ENCODE measurements around the gene DNAI2. TPM values are rescaled to one million over a fixed set of nuclear protein-coding genes. Genes with fewer than 3 reads are reported as not detected.

DNAI2 gene
- total and polyA plus RNA-seq, 4 donors = 4.1 to 14.2 (median 6.7) TPM

GRCh38 chr17:74251569-74251968 lies 22.5 kb upstream of the DNAI2 start:
- Histone ChIP-seq H3K27ac (ENCODE audit: low read depth in 1 of 2, low read length in 1 of 2) (no peak overlapping the region), H3K27me3 (ENCODE audit: control insufficient read depth in 3 of 3, insufficient read depth in 3 of 3, low read length in 2 of 3) (peaks cover 0 to 3% (median 0%) of the 10 kb centered on the region in 3 donors), H3K36me3 (ENCODE audit: control insufficient read depth in 4 of 4, insufficient read depth in 4 of 4, low read length in 4 of 4) (peaks cover 0 to 5% (median 1%) of the 10 kb centered on the region in 4 donors), H3K4me1 (ENCODE audit: control insufficient read depth in 5 of 5, insufficient read depth in 5 of 5, low read length in 5 of 5) (peaks cover 0 to 12% (median 4%) of the 10 kb centered on the region in 5 donors), H3K9me3 (ENCODE audit: control insufficient read depth in 4 of 4, insufficient read depth in 3 of 4, low read length in 3 of 4) (no peaks in the 10 kb centered on the region), H3K9ac (ENCODE audit: insufficient read depth in 1 of 2, low read length in 2 of 2) (no peak overlapping the region), H3K4me3 (no peak overlapping the region)
- ATAC-seq (ENCODE audit: insufficient read depth, low FRiP score) (no peak), DNase-seq (no peak)
- no peak for TF ChIP-seq CTCF (IDR thresholded peaks at IDR 0.05; ENCODE audit: control extremely low read depth, extremely low read depth)
- WGBS, 2 donors = 92 to 96% methylated on average over 6 of the region's 6 CpGs

- H3K9ac ChIP-seq (ENCODE audit: insufficient read depth in 1 of 2, low read length in 2 of 2) = no peak overlapping the region
- H3K27me3 ChIP-seq (ENCODE audit: control insufficient read depth in 3 of 3, insufficient read depth in 3 of 3, low read length in 2 of 3) = peaks cover 0 to 3% (median 0%) of the 10 kb centered on the region in 3 donors
- H3K4me3 ChIP-seq = no peak overlapping the region
- no peak for ATAC-seq (ENCODE audit: insufficient read depth, low FRiP score)
- peaks cover 0 to 5% (median 1%) of the 10 kb centered on the region in 4 donors for H3K36me3 ChIP-seq (ENCODE audit: control insufficient read depth in 4 of 4, insufficient read depth in 4 of 4, low read length in 4 of 4)
- H3K27ac ChIP-seq (ENCODE audit: low read depth in 1 of 2, low read length in 1 of 2) = no peak overlapping the region
- no peak for TF ChIP-seq CTCF (IDR thresholded peaks at IDR 0.05; ENCODE audit: control extremely low read depth, extremely low read depth)
- no peaks in the 10 kb centered on the region for H3K9me3 ChIP-seq (ENCODE audit: control insufficient read depth in 4 of 4, insufficient read depth in 3 of 4, low read length in 3 of 4)
- whole genome bisulfite sequencing, 2 donors = 75 to 93% methylated on average over 8 of the region's 8 CpGs
- no peak for DNase-seq
- H3K4me1 ChIP-seq (ENCODE audit: control insufficient read depth in 5 of 5, insufficient read depth in 5 of 5, low read length in 5 of 5) = peaks cover 0 to 12% (median 4%) of the 10 kb centered on the region in 5 donors
Observed at GRCh38 chr17:74252211-74252610, 21.8 kb upstream of the DNAI2 start.

GRCh38 chr17:74253036-74253435 lies 21.0 kb upstream of the DNAI2 start:
- Histone ChIP-seq H3K27ac (ENCODE audit: low read depth in 1 of 2, low read length in 1 of 2) (no peak overlapping the region), H3K9ac (ENCODE audit: insufficient read depth in 1 of 2, low read length in 2 of 2) (no peak overlapping the region), H3K36me3 (ENCODE audit: control insufficient read depth in 4 of 4, insufficient read depth in 4 of 4, low read length in 4 of 4) (peaks cover 0 to 5% (median 1%) of the 10 kb centered on the region in 4 donors), H3K4me1 (ENCODE audit: control insufficient read depth in 5 of 5, insufficient read depth in 5 of 5, low read length in 5 of 5) (peaks cover 0 to 12% (median 4%) of the 10 kb centered on the region in 5 donors), H3K9me3 (ENCODE audit: control insufficient read depth in 4 of 4, insufficient read depth in 3 of 4, low read length in 3 of 4) (no peaks in the 10 kb centered on the region), H3K4me3 (no peak overlapping the region), H3K27me3 (ENCODE audit: control insufficient read depth in 3 of 3, insufficient read depth in 3 of 3, low read length in 2 of 3) (peaks cover 0 to 3% (median 0%) of the 10 kb centered on the region in 3 donors)
- 92 to 96% methylated on average over 13 of the region's 13 CpGs for WGBS, 2 donors
- ATAC-seq (ENCODE audit: insufficient read depth, low FRiP score) = no peak
- no peak for DNase-seq
- TF ChIP-seq CTCF (IDR thresholded peaks at IDR 0.05; ENCODE audit: control extremely low read depth, extremely low read depth) = no peak

GRCh38 chr17:74257311-74257710 lies 16.7 kb upstream of the DNAI2 start:
- peaks cover 0 to 5% (median 2%) of the 10 kb centered on the region in 4 donors for H3K36me3 ChIP-seq (ENCODE audit: control insufficient read depth in 4 of 4, insufficient read depth in 4 of 4, low read length in 4 of 4)
- DNase-seq (no peak), ATAC-seq (ENCODE audit: insufficient read depth, low FRiP score) (no peak)
- no peak overlapping the region for H3K9ac ChIP-seq (ENCODE audit: insufficient read depth in 1 of 2, low read length in 2 of 2)
- WGBS, 2 donors = 88 to 92% methylated on average over 10 of the region's 10 CpGs
- no peak overlapping the region for H3K27ac ChIP-seq (ENCODE audit: low read depth in 1 of 2, low read length in 1 of 2)
- no peak overlapping the region for H3K4me3 ChIP-seq
- TF ChIP-seq CTCF (IDR thresholded peaks at IDR 0.05; ENCODE audit: control extremely low read depth, extremely low read depth) = no peak
- peaks cover 0 to 1% (median 0%) of the 10 kb centered on the region in 4 donors for H3K9me3 ChIP-seq (ENCODE audit: control insufficient read depth in 4 of 4, insufficient read depth in 3 of 4, low read length in 3 of 4)
- no peaks in the 10 kb centered on the region for H3K27me3 ChIP-seq (ENCODE audit: control insufficient read depth in 3 of 3, insufficient read depth in 3 of 3, low read length in 2 of 3)
- H3K4me1 ChIP-seq (ENCODE audit: control insufficient read depth in 5 of 5, insufficient read depth in 5 of 5, low read length in 5 of 5) = peaks cover 0 to 3% (median 0%) of the 10 kb centered on the region in 5 donors

All from lung (tissue), 12 donors.